Neural progenitor cell (in vitro differentiated cells): ENCODE data around the gene PEX14.

Source experiments
- CTCF ChIP-seq: fragments of 200-600 bp; sonication (generic); IDR thresholded peaks from 2 replicates; pipeline ENCODE4 v1.5.1; 2017; ENCODE audit warnings: antibody characterized with exemption, mild to moderate bottlenecking
- EZH2 ChIP-seq: fragments of 200-600 bp; sonication (generic); IDR thresholded peaks from 2 replicates; pipeline ENCODE4 v1.6.1; 2017; ENCODE audit warnings: antibody characterized with exemption, mild to moderate bottlenecking, moderate library complexity

DNA sequence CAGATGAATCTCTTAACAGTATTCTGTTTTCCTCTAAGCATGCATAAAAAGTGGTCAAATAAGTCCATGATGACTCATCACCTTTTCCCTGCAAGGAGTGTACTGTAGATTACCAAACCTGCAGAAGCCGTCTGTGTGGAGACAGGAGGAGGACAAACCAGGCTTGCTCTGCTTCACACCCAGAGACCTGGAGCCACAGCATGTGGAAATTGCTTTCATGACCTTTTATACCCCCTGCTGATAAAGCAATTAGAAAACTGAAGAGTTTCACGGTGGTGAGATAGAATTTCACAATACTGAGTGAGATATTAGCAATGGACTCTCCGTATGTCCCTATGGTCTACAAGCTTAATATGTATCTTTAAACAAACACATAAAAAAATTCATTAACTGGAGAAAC, 15.6 kb upstream of the PEX14 start:
- no peak for TF ChIP-seq CTCF
- TF ChIP-seq EZH2 = no peak
